ENCODE data around the gene MDK. TPM values are rescaled to one million over a fixed set of nuclear protein-coding genes. Genes with fewer than 3 reads are reported as not detected.

Gene MDK
- polyA plus RNA-seq, 2 of the 4 experiments (the other 2 are of a cell fraction): 13.6 to 18.4 TPM

DNA sequence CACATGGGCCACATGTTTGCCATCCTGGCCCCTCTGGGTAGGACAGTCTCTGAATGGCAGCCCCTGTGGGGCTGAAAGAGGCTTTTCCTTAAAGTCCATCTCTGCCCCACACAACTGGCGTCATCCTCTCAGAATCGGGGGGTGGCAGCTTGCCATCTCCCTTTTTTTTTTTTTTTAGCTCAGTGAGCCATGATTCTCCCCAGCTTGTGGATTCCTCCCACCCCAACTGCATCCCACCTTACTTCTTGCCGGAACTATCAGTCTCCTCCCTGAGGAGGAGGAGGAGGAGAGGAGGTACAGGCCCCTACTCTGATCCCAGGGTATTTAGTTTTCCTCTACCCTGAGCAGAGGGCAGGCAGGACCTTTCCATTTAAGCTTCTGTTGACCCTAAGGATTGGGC, 30.8 kb upstream of the MDK start:
- Histone ChIP-seq H3K4me1 (peaks cover 16% of the 10 kb centered on the region), H3K27ac (no peak overlapping the region), H3K4me3 (no peak overlapping the region), H3K9me3 (no peaks in the 10 kb centered on the region), H3K4me2 (no peak overlapping the region)
- ATAC-seq (no peak), DNase-seq (ENCODE audit: low read depth in 1 of 2, low spot score in 1 of 2) (no peak), FAIRE-seq (no peak)
- TF ChIP-seq BHLHE40 (IDR thresholded peaks at IDR 0.05; ENCODE audit: low read depth, low read length) (no peak), SMC3 (IDR thresholded peaks at IDR 0.05) (no peak), RFX5 (IDR thresholded peaks at IDR 0.05) (no peak), EP300 (IDR thresholded peaks at IDR 0.05) (no peak), KDM5A (IDR thresholded peaks at IDR 0.05) (no peak), POLR2A (IDR thresholded peaks at IDR 0.05; ENCODE audit: low read length) (no peak), HDAC2 (IDR thresholded peaks at IDR 0.05) (no peak), POLR2AphosphoS2 (conservative IDR thresholded peaks at IDR 0.05; ENCODE audit: low read length) (no peak), ELK1 (IDR thresholded peaks at IDR 0.05; ENCODE audit: low read depth, low read length) (no peak), JUN (IDR thresholded peaks at IDR 0.05) (no peak), ZSCAN20 (CRISPR knock-in tag; IDR thresholded peaks at IDR 0.05) (no peak), ESRRA (IDR thresholded peaks at IDR 0.05; ENCODE audit: borderline replicate concordance, low read length) (no peak), CHD2 (IDR thresholded peaks at IDR 0.05; ENCODE audit: low read length, partially characterized antibody) (no peak), MAFK (IDR thresholded peaks at IDR 0.05; ENCODE audit: partially characterized antibody) (no peak), TP53 (CRISPR knock-in tag; IDR thresholded peaks at IDR 0.05) (no peak), HEYL (CRISPR knock-in tag; IDR thresholded peaks at IDR 0.05) (no peak), JUNB (IDR thresholded peaks at IDR 0.05) (no peak), HOXB5 (CRISPR knock-in tag; IDR thresholded peaks at IDR 0.05) (no peak)
- TF ChIP-seq, protein P1, sequence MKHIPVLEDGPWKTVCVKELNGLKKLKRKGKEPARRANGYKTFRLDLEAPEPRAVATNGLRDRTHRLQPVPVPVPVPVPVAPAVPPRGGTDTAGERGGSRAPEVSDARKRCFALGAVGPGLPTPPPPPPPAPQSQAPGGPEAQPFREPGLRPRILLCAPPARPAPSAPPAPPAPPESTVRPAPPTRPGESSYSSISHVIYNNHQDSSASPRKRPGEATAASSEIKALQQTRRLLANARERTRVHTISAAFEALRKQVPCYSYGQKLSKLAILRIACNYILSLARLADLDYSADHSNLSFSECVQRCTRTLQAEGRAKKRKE (CRISPR knock-in tag; IDR thresholded peaks at IDR 0.05; ENCODE audit: low read depth): no peak
- ChIA-PET POLR2A (no interaction called here), CTCF (interaction anchor here (0.5 to 25.2 kb wide), 7 partner anchors 17 to 469 kb away, joined by 3 to 325 read pairs (median 3); no protein-coding TSS in a partner anchor)
- 82% methylated on average over 3 of the region's 3 CpGs for WGBS (ENCODE audit: missing lambda C conversion rate)

- Histone ChIP-seq H3K4me1 (peaks cover 16% of the 10 kb centered on the region), H3K4me2 (no peak overlapping the region), H3K9me3 (no peaks in the 10 kb centered on the region), H3K27ac (no peak overlapping the region), H3K4me3 (no peak overlapping the region)
- 73% methylated on average over 6 of the region's 8 CpGs for WGBS (ENCODE audit: missing lambda C conversion rate)
- POLR2A ChIA-PET: no interaction called here
- no peak for ATAC-seq
- CTCF ChIA-PET: interaction anchor here (0.5 to 25.2 kb wide), 8 partner anchors 16 to 469 kb away, joined by 3 to 325 read pairs (median 3); no protein-coding TSS in a partner anchor
- TF ChIP-seq CEBPB (IDR thresholded peaks at IDR 0.05): no peak
- no peak for TF ChIP-seq ESRRA (IDR thresholded peaks at IDR 0.05; ENCODE audit: borderline replicate concordance, low read length)
- no peak for TF ChIP-seq RARB (CRISPR knock-in tag; IDR thresholded peaks at IDR 0.05)
- TF ChIP-seq RAD21 (conservative IDR thresholded peaks at IDR 0.05 in 1 of 2, IDR thresholded peaks at IDR 0.05 in 1 of 2): no peak
- TF ChIP-seq, protein P1 (CRISPR knock-in tag; IDR thresholded peaks at IDR 0.05; ENCODE audit: low read depth): no peak
- TF ChIP-seq CBX8 (IDR thresholded peaks at IDR 0.05): no peak
- no peak for TF ChIP-seq CHD2 (IDR thresholded peaks at IDR 0.05; ENCODE audit: low read length, partially characterized antibody)
- TF ChIP-seq, protein P2, sequence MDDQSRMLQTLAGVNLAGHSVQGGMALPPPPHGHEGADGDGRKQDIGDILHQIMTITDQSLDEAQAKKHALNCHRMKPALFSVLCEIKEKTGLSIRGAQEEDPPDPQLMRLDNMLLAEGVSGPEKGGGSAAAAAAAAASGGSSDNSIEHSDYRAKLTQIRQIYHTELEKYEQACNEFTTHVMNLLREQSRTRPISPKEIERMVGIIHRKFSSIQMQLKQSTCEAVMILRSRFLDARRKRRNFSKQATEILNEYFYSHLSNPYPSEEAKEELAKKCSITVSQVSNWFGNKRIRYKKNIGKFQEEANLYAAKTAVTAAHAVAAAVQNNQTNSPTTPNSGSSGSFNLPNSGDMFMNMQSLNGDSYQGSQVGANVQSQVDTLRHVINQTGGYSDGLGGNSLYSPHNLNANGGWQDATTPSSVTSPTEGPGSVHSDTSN (IDR thresholded peaks at IDR 0.05): no peak
- TF ChIP-seq ELK1 (IDR thresholded peaks at IDR 0.05; ENCODE audit: low read depth, low read length): no peak
- no peak for TF ChIP-seq RCOR1 (IDR thresholded peaks at IDR 0.05; ENCODE audit: low read depth, low read length)
- TF ChIP-seq HOXB5 (CRISPR knock-in tag; IDR thresholded peaks at IDR 0.05): no peak
- no peak for TF ChIP-seq ZSCAN20 (CRISPR knock-in tag; IDR thresholded peaks at IDR 0.05)
- TF ChIP-seq NR3C1 (IDR thresholded peaks at IDR 0.05): no peak
- no peak for TF ChIP-seq JUNB (IDR thresholded peaks at IDR 0.05)
- TF ChIP-seq, protein P3, sequence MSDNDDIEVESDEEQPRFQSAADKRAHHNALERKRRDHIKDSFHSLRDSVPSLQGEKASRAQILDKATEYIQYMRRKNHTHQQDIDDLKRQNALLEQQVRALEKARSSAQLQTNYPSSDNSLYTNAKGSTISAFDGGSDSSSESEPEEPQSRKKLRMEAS (IDR thresholded peaks at IDR 0.05): no peak
- TF ChIP-seq ZC3H11A (IDR thresholded peaks at IDR 0.05): no peak
- TF ChIP-seq HOXB13 (CRISPR knock-in tag; IDR thresholded peaks at IDR 0.05; ENCODE audit: low read depth): no peak
- no peak for FAIRE-seq
- no peak for DNase-seq (ENCODE audit: low read depth in 1 of 2, low spot score in 1 of 2)
Measured at GRCh38 chr11:46351148-46351547, 30.3 kb upstream of the MDK start.

Data from A549 (cell line).